Esophagus muscularis mucosa (tissue), 3 donors: ENCODE data around the gene CCDC185.

Experiments
- POLR2A ChIP-seq: fragments of 450-650 bp; IDR thresholded peaks from one replicate; pipeline ENCODE4 v1.6.1; 2017; ENCODE audit warnings: antibody characterized with exemption, moderate library complexity, mild to moderate bottlenecking, low read depth
- POLR2AphosphoS5 ChIP-seq, 2 donors: sonication (generic); formaldehyde crosslinking; IDR thresholded peaks; one replicate each; pipeline ENCODE4 v1.6.1; 2017; ENCODE audit warnings: antibody characterized with exemption in 2 of 2
- TF ChIP-seq, protein P1 (sequence below), 3 experiments: fragments of 200-600 bp in 2 of 3; fragments of 450-650 bp in 1 of 3; sonication (generic) in 2 of 3; IDR thresholded peaks; one replicate each; pipeline ENCODE4 v1.5.1; 2017 to 2019; ENCODE audit warnings: antibody characterized with exemption in 3 of 3, mild to moderate bottlenecking in 2 of 3, moderate library complexity in 1 of 3

DNA sequence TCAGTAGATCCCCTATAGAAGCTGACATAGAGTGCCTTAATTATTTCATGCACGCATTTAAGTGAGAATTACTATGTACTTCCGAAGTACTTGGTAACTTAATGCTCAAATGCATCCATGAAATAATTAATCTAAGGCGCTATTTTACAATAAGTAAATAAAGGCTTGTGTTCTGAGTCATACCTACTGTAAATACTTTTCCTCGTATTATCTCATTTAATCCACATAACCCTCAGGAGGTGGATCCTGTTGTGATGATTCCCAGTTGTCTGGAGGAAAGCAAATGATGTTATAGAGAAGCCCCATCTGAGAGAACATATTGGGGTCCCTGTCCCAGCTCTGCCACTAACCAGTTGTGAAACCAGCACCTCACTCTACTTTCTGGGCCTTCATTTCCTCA is 45.6 kb upstream of the CCDC185 start:
- TF ChIP-seq, protein P1, sequence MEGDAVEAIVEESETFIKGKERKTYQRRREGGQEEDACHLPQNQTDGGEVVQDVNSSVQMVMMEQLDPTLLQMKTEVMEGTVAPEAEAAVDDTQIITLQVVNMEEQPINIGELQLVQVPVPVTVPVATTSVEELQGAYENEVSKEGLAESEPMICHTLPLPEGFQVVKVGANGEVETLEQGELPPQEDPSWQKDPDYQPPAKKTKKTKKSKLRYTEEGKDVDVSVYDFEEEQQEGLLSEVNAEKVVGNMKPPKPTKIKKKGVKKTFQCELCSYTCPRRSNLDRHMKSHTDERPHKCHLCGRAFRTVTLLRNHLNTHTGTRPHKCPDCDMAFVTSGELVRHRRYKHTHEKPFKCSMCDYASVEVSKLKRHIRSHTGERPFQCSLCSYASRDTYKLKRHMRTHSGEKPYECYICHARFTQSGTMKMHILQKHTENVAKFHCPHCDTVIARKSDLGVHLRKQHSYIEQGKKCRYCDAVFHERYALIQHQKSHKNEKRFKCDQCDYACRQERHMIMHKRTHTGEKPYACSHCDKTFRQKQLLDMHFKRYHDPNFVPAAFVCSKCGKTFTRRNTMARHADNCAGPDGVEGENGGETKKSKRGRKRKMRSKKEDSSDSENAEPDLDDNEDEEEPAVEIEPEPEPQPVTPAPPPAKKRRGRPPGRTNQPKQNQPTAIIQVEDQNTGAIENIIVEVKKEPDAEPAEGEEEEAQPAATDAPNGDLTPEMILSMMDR (IDR thresholded peaks at IDR 0.05) = no peak
- TF ChIP-seq POLR2A (no peak), POLR2AphosphoS5 (IDR thresholded peaks at IDR 0.05) (no peak)
